BE2C (cell line): ENCODE data around the gene PIK3CB.

ENCODE experiments used
- DNase-seq: peaks from one replicate; pipeline ENCODE4 v3.0.0-alpha.2; 2020
- H3K27me3 ChIP-seq: fragments of 250-450 bp; sonication (Bioruptor Pico); 2 replicates; pipeline ENCODE4 v1.5.1; 2020; ENCODE audit warnings: mild to moderate bottlenecking
- H3K36me3 ChIP-seq: fragments of 250-450 bp; sonication (Bioruptor Pico); 2 replicates; pipeline ENCODE4 v1.5.1; 2020; ENCODE audit warnings: mild to moderate bottlenecking
- H3K4me1 ChIP-seq: fragments of 250-450 bp; sonication (Bioruptor Pico); 2 replicates; pipeline ENCODE4 v1.5.1; 2020
- H3K4me3 ChIP-seq: 2 replicates; pipeline ENCODE4 v1.5.1; 2011; ENCODE audit warnings: low read depth, low read length
- H3K9me3 ChIP-seq: fragments of 250-450 bp; sonication (Bioruptor Pico); 2 replicates; pipeline ENCODE4 v1.5.1; 2020
- TF ChIP-seq, protein P1 (sequence below): IDR thresholded peaks from 2 replicates; pipeline ENCODE4 v1.5.1; 2012; ENCODE audit warnings: mild to moderate bottlenecking, low read depth, low read length

PIK3CB gene

DNA sequence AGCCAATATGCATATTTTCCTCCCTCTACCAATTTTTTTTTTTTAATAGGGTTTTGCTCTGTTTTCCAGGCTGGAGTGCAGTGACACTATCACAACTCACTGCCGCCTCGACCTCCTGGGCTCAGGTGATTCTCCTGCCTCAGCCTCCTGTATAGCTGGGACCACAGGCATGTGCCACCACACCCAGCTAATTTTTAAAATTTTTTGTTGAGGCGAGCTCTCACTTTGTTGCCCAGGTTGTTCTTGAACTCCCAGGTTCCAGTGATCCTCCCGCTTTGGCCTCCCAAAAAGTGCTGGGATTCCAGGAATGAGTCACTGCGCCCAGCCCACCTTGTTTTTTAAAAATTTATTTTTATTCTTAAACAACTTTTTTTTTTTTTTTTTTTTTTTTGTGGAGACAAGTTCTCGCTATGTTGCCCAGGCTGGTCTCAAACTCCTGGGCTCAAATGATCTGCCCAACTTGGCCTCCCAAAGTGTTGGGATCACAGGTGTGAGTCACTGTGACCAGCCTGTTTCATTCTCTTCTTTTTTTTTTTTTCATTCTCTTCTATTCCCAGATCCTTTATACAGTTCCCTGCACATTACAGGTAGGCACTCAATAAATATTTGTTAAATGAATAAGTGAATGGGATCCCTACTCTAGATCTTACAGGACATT, 40.5 kb upstream of the PIK3CB start:
- TF ChIP-seq, protein P1, sequence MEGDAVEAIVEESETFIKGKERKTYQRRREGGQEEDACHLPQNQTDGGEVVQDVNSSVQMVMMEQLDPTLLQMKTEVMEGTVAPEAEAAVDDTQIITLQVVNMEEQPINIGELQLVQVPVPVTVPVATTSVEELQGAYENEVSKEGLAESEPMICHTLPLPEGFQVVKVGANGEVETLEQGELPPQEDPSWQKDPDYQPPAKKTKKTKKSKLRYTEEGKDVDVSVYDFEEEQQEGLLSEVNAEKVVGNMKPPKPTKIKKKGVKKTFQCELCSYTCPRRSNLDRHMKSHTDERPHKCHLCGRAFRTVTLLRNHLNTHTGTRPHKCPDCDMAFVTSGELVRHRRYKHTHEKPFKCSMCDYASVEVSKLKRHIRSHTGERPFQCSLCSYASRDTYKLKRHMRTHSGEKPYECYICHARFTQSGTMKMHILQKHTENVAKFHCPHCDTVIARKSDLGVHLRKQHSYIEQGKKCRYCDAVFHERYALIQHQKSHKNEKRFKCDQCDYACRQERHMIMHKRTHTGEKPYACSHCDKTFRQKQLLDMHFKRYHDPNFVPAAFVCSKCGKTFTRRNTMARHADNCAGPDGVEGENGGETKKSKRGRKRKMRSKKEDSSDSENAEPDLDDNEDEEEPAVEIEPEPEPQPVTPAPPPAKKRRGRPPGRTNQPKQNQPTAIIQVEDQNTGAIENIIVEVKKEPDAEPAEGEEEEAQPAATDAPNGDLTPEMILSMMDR: no peak

DNA sequence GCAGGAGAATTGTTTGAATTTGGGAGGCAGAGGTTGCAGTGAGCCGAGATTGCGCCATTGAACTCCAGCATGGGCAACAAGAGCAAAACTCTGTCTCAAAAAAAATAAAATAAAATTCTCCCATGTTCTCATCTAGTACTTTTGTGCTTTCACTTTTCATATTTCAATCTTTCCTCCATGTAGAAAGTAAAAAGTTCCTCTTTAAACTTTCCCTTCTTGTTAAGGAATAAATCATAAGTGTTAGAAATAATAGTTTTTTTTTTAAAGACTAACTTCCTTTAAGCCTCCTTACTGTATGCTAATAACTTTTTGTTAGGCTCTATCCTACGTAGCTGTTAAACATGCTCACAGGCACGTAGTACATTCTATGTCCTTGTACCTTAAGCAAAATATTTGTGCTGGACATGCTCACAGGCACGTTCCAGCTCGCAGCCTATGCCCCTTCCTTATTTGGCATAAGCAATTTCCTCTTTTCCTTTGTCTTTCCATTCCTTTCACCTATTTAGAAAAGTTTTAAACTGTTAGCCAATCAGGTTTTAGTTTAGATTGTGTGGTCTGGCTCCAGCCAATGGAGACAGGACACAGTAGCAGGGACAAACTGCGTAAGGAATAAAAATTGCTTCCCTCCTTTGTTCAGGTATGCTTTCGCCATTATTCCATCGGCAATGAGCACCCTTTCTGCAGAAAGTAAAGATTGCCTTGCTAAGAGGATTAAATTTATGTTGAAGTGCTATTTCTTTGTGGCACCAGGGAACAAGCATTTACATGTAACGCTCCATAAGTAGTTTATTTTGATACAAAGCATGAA, 38.9 kb upstream of the PIK3CB start:
- H3K9me3 ChIP-seq: no peaks in the 10 kb centered on the region
- TF ChIP-seq, protein P1: no peak
- H3K36me3 ChIP-seq: no peaks in the 10 kb centered on the region
- DNase-seq: no peak
- no peaks in the 10 kb centered on the region for H3K4me1 ChIP-seq
- no peaks in the 10 kb centered on the region for H3K27me3 ChIP-seq
- no peak overlapping the region for H3K4me3 ChIP-seq

More for the DNA sequence above, 40.5 kb upstream of the PIK3CB start:
- no peaks in the 10 kb centered on the region for H3K27me3 ChIP-seq
- no peak for DNase-seq
- no peaks in the 10 kb centered on the region for H3K4me1 ChIP-seq
- no peaks in the 10 kb centered on the region for H3K36me3 ChIP-seq
- H3K9me3 ChIP-seq: no peaks in the 10 kb centered on the region
- no peak overlapping the region for H3K4me3 ChIP-seq

DNA sequence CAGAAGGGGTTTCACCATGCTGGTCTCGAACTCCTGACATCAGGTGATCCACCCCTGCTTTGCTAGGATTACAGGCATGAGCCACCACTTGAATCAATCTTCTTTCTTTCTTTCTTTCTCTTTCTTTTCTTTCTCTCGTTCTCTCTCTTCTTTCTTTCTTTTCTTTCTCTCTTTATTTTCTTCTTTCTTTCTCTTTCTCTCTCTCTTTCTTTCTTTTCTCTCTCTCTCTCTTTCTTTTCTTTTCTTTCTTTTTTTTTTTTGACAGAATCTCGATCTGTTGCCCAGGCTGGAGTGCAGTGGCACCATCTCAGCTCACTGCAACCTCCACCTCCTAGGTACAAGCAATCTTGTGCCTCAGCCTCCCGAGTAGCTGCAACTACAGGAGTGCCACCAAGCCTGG, 37.9 kb upstream of the PIK3CB start:
- no peak for DNase-seq
- no peak overlapping the region for H3K4me3 ChIP-seq
- TF ChIP-seq, protein P1: no peak
- H3K27me3 ChIP-seq: no peaks in the 10 kb centered on the region
- H3K4me1 ChIP-seq: no peaks in the 10 kb centered on the region
- H3K36me3 ChIP-seq: no peaks in the 10 kb centered on the region
- H3K9me3 ChIP-seq: no peaks in the 10 kb centered on the region

DNA sequence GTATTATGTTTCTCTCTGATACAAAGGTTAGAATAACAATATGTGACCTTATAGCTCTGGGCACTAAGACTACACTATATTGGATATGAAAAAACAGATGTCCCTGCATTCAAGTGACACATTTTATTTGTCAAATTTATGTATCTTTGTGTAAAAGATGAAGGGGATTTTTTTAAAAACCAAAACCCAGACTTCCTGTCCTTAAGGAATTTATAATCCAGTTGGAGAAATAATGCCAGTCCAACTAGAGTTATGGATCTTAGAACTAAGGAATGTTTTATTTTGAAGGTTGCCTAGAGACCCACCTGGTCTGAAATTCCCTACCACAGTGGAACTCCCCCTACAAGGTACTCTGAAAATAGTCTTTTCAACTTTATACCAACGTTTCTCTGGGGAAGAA, 33.3 kb upstream of the PIK3CB start:
- TF ChIP-seq, protein P1: no peak
- Histone ChIP-seq H3K27me3 (no peaks in the 10 kb centered on the region), H3K9me3 (no peaks in the 10 kb centered on the region), H3K36me3 (no peaks in the 10 kb centered on the region), H3K4me3 (no peak overlapping the region), H3K4me1 (no peaks in the 10 kb centered on the region)
- DNase-seq: no peak

DNA sequence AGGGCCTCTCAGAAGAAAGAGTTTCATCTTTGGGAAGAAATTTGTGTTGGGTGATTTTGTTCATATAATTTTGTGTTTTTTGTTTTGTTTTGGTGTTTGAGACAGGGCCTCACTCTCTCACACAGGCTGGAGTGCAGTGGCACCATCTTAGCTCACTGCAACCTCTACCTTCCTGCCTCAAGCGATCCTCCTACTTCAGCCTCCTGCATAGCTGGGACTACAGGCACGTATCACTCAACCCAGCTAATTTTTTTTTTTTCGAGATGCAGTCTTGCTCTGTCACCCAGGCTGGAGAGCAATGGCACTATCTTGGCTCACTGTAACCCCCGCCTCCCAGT, 29.0 kb upstream of the PIK3CB start:
- DNase-seq: no peak
- TF ChIP-seq, protein P1: no peak
- no peak overlapping the region for H3K4me3 ChIP-seq
- H3K4me1 ChIP-seq: no peaks in the 10 kb centered on the region
- no peaks in the 10 kb centered on the region for H3K27me3 ChIP-seq
- no peaks in the 10 kb centered on the region for H3K36me3 ChIP-seq
- H3K9me3 ChIP-seq: no peaks in the 10 kb centered on the region
